Activated CD8-positive, alpha-beta memory T cell treated with anti-CD3 and anti-CD28 coated beads, Interleukin-2, amount 50 U/mL, for 1 hour (primary cell): ENCODE results near the gene TPX2.

ENCODE experiments used
- DNase-seq: peaks from one replicate; pipeline ENCODE4 v3.0.0-alpha.2; 2020; ENCODE audit errors: extremely low read depth

TPX2 gene, protein sequence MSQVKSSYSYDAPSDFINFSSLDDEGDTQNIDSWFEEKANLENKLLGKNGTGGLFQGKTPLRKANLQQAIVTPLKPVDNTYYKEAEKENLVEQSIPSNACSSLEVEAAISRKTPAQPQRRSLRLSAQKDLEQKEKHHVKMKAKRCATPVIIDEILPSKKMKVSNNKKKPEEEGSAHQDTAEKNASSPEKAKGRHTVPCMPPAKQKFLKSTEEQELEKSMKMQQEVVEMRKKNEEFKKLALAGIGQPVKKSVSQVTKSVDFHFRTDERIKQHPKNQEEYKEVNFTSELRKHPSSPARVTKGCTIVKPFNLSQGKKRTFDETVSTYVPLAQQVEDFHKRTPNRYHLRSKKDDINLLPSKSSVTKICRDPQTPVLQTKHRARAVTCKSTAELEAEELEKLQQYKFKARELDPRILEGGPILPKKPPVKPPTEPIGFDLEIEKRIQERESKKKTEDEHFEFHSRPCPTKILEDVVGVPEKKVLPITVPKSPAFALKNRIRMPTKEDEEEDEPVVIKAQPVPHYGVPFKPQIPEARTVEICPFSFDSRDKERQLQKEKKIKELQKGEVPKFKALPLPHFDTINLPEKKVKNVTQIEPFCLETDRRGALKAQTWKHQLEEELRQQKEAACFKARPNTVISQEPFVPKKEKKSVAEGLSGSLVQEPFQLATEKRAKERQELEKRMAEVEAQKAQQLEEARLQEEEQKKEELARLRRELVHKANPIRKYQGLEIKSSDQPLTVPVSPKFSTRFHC

DNA sequence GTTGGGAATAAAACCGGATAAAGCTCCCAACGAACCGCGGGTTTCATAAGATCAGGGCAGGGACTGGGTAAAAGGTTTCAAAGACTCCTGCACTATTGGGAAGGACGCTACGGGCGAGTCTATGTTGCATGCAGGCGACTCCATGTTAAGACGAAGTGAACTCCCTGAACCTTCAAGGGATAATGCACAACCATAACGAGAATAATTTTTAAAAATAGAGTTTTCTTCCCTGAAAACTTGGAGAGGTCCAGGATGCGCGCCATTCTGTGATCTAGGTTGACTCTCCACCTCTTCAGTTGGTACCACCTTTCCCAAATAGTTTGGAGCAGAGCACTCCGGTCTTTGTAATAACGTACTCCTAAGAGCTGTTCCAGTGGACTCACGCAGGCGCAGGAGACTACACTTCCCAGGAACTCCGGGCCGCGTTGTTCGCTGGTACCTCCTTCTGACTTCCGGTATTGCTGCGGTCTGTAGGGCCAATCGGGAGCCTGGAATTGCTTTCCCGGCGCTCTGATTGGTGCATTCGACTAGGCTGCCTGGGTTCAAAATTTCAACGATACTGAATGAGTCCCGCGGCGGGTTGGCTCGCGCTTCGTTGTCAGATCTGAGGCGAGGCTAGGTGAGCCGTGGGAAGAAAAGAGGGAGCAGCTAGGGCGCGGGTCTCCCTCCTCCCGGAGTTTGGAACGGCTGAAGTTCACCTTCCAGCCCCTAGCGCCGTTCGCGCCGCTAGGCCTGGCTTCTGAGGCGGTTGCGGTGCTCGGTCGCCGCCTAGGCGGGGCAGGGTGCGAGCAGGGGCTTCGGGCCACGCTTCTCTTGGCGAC, at the start of gene TPX2:
Gene TPX2 (plus strand): TSS at position 562 of the 821 bp plus-strand sequence. CDS start 18,187 bp downstream, outside the sequence.
- peak; percentile 63 for DNase-seq

DNA sequence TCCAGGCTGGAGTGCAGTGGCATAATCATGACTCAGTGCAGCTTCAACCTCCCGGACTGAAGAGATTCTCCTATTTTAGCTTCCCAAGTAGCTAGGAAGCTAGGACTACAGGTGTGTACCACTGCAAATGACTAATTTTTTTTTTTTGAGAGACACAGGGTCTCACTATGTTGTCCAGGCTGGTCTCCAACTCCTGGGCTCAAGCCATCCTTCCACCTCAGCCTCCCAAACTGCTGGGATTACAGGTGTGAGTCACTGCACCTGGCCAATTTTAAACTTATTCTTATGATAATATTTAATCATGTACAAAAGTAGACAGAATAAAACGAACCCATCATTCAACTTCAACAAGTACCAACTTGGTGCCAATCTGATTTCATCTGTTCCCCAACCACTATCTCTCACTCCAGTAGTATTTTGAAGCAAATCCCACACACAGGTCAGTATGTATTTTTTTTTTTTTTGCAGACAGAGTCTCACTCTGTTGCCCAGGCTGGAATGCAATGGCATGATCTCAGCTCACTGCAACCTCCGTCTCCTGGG, 48.9 kb upstream of the TPX2 start:
- no peak for DNase-seq

DNA sequence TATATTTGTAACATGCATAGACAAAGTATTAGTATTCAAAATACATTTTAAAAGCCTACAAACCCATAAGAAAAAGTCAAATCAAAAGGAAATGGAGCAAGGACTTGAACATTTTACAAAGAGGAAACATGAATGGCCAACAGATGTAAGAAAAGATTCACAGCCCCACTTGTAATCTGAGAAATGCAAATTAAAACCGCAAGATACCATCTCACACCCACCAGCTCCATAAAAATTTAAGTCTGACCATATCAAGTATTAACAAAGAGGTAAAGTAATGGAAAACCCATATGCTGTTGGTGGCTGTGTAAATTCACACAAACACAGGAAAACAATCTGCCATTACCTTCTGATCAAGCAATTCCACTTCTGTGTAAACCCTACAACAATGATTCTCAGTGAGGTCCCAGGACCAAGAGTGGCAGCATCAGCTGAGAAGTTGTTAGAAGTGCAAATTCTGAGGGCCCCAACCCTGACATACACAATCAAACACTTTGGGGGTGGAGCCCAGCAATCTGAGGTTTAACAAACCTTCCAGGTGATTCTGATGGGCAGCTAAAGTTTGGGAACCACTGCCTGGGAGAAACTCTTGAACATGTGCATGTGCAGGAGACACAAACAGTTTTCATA, 47.3 kb upstream of the TPX2 start:
- no peak for DNase-seq

DNA sequence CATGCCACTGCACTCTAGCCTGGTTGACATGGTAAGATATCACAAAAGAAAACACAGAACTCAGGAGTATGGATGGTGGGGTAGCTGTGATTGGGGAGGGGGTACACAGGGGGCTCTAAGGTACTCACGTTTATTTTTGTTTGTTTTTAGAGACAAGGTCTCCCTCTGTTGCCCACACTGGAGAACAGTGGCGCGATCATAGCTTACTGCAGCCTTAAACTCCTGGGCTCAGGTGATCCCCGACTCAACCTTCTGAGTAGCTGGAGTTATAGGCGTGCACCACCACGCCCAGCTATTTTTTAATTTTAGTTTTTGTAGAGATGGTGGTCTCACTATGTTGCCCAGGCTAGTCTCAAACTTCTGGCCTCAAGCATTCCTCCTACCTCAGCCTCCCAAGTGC, 45.7 kb upstream of the TPX2 start:
- no peak for DNase-seq

DNA sequence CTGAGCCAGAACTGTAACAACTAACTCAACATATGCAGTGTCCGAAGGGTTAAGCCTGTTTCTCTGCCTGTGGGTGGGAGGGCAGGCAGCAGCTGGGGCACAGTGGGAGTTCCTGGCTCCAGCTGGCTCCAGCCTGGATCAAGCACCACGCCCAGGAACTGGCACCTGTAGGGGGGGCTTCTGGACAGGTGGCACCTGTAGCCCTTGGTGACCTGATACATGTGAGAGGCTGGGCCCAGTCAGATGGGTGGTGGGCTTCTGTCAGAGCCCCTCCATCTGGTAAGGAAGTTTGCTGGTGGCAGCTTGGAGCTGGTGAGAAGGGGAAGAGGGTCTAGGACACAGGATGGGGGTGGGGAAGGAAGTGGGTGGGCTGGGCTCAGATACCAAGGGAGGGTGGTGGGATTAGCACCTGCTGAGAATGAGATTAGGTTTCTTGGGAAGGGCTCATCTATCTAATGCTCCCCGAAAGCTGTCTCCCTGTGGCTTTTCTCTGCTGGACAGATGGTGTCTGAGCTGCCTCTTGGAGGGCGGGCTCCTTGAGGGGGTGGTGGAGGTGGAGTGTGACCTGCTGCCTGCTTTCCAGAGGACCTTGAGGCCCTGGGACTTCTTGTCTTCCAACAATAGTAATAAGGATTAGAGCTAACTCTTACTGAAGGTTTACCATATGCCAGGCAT, 45.0 kb upstream of the TPX2 start:
- no peak for DNase-seq

DNA sequence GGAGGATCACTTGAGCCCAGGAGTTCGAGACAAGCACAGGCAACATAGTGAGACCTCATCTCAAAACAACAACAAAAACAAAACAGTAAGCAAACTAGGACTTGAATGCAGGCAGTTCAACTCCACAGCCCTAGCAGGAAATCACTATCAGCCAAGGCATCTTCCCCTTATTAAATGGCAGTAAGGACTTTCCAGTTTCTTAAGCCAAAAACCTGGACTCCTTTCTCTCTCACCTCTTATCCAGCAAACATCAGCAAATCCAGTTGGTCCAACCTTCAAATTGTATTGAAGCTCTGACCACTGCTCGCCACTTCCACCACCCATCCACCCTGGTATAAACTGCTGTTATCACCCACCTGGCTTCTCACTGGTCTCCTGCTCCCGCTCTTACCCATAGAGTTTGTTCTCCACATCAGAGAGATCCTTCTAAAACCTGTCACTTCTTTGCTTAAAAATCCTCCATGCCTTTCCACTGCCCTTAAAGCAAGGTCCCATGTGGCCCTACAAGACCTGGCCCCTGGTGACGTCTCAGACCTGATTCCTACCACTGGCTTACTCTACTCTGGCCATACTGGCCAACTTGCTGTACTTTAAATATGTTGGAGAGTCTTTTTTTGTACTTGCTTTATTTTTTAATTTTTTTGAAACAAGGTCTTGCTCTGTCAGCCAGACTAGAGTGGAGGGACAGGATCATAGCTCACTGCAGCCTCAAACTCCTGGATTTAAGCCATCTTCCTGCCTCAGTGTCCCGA, 44.1 kb upstream of the TPX2 start:
- no peak for DNase-seq

DNA sequence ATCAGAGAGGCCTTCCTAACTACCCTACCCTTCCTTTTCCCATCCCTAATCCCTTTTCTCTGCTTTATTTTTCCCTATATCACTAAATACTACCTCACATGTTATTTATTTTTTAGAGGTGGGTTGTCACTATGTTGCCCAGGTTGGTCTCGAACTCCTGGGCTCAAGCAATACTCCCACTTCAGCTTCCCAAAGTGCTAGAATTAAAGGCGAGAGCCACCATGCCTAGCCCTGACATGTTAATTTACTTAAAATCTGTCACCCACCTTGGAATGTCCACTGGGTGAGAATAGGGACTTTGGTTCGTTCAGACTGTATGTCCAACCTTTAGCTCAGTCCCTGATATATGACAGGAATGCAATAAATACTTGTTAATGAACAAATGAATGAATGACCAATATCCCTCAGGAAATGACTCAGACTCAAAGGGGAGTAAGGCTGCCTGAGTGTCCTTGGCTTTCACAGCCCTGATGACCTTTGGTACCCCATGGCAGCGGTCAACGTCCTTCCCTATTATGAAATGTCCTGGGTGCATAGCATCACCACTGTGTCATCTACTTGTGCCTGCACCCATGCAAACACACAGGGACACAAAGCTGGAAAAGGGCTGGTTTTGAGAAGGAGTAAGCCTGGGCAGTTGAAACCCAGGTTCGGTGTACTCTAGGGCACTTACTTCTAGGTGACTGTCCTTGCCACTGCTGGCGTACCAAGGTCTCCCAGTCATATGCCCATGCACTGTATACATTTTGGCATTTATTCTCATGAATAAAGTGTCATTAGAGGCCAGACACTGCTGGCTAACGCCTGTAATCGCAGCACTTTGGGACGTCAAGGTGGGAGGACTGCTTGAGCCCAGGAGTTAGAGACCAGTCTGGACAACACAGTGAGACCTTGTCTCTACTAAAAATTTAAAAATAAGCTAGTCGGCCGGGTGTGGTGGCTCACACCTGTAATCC, 43.0 kb upstream of the TPX2 start:
- no peak for DNase-seq

DNA sequence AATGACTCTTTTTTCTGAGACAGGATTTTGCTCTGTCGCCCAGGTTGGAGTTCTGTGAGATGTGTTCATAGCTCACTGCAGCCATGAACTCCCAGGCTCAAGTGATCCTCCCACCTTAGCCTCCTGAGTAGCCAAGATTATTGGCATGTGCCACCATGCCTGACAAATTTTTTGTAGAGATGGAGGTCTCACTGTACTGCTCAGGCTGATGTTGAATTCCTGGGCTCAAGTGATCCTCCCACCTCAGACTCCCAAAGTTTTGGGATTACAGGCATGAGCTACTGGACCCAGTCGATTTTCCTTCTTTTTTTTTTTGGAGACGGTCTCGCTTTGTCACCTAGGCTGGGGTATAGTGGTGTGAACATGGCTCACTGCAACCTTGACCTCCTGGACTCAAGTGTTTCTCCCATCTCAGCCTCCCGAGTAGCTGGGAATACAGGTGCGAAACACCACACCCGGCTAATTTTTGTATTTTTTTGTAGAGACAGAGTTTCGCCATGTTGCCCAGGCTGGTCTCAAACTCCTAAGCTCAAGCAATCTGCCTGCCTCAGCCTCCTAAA, 40.8 kb upstream of the TPX2 start:
- DNase-seq: no peak

DNA sequence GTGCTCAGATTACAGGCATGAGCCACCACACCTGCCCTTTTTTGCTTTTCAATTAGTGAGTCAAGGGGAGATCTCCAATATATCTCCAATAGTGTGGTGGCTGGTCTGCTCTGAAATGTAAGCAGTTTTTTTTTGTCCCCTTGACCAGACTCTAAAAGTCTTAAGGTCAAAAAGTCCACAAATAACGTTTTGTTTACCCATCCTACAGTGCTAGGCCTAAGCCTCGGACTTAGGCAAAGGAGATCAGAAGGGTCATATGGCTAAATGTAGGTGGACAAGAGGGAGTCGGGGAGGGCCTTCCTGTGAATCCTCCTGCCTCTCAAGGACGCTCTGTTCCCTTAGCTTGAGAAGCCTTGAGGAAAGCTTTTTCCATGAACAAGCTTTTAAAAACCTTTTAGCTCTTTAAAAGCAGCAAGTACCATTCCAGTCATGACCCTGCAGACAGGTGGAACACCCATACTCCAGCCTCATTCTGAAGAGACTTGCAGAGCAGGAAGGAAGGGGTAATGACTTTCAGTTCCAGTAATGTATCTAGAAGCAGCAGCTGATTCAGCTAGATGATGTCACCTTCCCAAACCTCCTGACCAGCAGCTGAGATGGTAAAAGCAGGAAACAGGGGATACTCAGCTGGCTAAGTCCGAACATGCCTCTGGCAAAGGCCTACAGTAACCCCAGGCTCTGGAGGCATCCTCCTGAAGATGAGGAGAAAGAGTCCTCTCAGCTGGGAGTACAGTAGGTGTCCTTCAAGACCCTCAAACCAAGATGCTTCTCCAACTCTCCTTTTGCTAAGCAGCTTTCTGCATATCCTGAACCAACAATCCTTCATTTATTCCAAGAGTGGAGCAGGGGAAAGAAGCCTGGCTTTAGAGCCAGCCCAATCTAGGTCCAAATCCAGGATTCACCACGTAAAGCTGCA, 40.0 kb upstream of the TPX2 start:
- no peak for DNase-seq

DNA sequence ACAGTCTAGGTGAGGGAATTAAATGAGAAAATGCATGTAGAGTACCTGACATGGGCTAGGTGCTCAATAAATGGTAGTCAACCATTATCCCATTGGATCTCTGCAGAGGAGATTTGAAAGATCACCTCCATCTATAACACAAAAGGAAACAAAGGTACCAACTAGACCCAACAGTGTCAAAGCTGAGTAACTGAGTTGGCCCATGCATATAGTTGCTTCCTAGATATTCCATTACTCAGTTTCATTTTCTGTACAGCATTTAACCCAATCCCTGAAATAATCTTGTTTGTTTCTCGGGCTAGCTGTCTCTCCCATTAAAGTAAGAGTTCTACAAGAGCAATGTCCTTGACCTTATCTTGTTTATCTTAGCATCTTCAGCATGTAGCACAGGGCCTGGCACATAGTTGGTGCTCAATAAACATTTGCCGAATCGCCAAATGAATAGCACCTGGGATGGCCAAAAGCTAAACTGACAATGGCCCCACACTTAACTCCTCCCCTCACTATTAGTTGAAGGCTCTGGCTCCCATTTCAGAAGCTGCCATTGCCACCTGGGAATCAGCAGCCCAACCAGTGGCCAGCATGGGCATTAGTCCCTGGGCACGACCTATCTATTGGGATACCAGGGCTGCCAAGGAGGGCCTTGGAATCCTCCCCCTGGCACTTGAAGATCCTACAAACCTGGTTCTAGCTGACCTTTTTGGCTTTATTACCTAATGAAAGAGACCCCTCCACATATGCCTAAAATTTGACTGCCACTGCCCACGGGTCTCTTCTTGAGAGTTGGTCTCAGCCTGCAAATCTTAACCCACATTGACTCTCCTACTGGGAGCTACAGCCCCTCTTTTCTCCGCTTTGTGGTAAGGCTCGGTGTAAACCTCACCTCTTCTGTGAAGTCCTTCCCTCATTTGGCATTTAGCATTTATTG, 39.0 kb upstream of the TPX2 start:
- DNase-seq: no peak

DNA sequence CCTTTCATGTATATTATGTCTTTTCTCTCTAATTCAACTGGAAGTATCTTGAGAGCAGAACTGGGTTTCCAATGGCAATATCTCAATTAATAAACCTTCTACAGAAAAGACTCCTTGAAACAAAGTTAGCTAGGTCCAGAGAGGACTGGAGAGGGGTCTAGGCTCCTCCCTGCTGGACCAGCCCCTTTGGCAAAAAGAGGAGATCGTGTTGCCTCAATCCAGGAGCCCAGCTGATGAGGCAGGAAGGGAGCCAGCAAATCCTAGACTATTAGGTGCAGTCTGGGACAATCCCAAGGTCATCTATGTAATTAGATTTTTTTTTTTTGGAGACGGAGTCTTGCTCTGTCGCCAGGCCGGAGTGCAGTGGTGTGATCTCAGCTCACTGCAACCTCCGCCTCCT, 38.3 kb upstream of the TPX2 start:
- no peak for DNase-seq

DNA sequence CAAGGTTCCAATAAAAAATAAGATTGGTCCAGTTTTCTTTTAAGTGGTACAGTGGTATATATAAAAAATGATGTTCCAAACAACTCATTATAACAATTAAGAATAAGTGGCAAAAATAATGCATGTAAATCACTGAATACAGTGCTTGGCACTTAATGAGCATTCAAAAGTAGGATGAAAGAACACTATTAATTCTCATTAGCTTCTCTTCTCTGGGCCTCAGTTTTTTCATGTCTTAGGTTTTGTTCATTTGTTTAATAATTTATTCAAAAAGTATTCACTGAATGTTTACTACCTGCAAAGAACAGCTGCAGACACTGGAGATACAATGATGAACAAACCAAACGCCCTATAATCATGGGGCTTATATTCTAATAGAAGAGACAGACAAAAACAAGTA, 37.5 kb upstream of the TPX2 start:
- no peak for DNase-seq

DNA sequence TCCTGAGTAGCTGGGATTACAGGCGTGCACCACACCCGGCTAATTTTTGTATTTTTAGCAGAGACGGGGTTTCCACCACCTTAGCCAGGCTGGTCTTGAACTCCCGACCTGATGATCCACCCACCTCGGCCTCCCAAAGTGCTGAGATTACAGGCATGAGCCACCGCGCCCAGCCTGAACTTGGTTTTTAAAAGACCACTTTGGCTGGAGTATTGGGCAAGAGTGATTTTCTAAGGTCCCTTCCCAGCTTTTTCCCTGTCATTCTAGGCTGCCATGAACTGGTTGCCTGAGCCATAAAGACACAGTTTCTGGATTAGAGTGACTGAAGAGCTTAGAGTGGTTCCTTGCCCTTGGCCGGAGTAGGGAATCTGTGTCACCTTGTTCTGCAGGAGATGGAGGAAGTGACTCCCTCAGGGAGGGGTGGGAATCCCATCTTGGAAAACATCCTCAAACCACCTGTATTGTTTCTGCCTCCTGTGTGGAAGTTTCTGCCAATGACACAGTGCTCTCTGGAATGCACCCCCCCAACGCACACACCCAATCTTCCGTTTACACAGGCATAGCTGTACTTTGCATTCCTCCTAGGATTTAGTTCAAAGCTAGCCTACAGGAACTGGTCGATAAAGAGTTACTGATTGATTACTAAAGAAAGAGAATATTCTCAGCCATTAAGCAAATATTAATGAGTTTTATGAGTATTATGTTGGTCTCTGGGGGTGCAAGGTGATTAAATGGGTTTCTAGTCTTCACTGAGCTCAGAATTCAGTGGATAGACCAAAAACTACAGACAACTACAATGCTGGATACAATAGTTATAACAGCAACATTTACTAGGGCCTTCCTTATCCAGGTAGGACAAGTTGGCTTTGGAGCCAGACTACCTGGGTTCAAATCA, 34.6 kb upstream of the TPX2 start:
- no peak for DNase-seq

DNA sequence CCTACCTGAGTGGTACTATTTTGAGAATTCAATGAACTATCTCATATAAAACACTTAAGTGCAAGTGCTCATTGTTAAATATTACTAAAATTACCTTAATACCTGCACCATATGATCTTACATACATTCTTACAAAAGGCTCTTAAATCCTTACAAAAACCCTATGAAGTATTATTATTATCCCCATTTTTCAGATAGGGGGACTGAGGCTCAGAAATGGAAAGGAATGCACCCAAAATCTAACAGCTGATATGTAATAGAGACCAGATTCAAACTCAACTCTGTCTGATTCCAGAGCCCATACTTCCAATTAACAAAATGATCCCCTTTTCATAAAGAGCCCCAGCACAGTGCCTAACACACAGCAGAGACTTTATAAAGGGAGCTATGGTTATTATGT, 33.9 kb upstream of the TPX2 start:
- no peak for DNase-seq
